Peyer's patch (tissue), 4 donors: ENCODE measurements around the gene ZBTB25. TPM values are rescaled to one million over a fixed set of nuclear protein-coding genes. Genes with fewer than 3 reads are reported as not detected.

Source experiments
- DNase-seq, 3 donors: peaks; one replicate each; pipeline ENCODE4 v3.0.0-alpha.2; 2017 to 2019
- H3K27ac ChIP-seq, 4 donors: fragments of 200-600 bp; sonication (generic); one replicate each; pipeline ENCODE4 v1.5.1; 2016 to 2019
- H3K27me3 ChIP-seq, 2 donors: fragments of 200-600 bp; sonication (generic); one replicate each; pipeline ENCODE4 v1.5.1; 2019
- H3K36me3 ChIP-seq, 3 donors: fragments of 200-600 bp; sonication (generic); one replicate each; pipeline ENCODE4 v1.5.1; 2016 to 2019
- H3K4me1 ChIP-seq, 4 donors: fragments of 200-600 bp; sonication (generic); one replicate each; pipeline ENCODE4 v1.5.1; 2016 to 2019
- H3K4me3 ChIP-seq, 4 donors: fragments of 200-600 bp; sonication (generic); 1 replicate in 3 of 4; 2 replicates in 1 of 4; pipeline ENCODE4 v1.5.1; 2016 to 2019; ENCODE audit warnings: mild to moderate bottlenecking in 1 of 4
- H3K9me3 ChIP-seq, 4 donors: fragments of 200-600 bp; sonication (generic); one replicate each; pipeline ENCODE4 v1.5.1; 2016 to 2019; ENCODE audit warnings: mild to moderate bottlenecking in 1 of 4
- POLR2A ChIP-seq, 2 donors: fragments of 450-650 bp; IDR thresholded peaks; one replicate each; pipeline ENCODE4 v1.5.1; 2017; ENCODE audit warnings: antibody characterized with exemption in 2 of 2, mild to moderate bottlenecking in 2 of 2, moderate library complexity in 2 of 2
- total RNA-seq, 4 donors: library from RNA; depleted of rRNA; stranded (reverse); fragments of >200 nt; gene quantifications; one replicate each; pipeline ENCODE4 v1.1.0, GENCODE V29; 2016
- TF ChIP-seq, protein P1 (sequence below), 6 experiments: fragments of 450-650 bp in 4 of 6; fragments of 200-600 bp in 2 of 6; sonication (generic) in 1 of 6; IDR thresholded peaks; one replicate each; pipeline ENCODE4 v1.5.1; 2017 to 2019; ENCODE audit warnings: antibody characterized with exemption in 6 of 6, mild to moderate bottlenecking in 3 of 6, moderate library complexity in 1 of 6

ZBTB25 gene
- total RNA-seq, 4 donors from 2014 or later: 4.2 to 12.1 (median 11.4) TPM

DNA sequence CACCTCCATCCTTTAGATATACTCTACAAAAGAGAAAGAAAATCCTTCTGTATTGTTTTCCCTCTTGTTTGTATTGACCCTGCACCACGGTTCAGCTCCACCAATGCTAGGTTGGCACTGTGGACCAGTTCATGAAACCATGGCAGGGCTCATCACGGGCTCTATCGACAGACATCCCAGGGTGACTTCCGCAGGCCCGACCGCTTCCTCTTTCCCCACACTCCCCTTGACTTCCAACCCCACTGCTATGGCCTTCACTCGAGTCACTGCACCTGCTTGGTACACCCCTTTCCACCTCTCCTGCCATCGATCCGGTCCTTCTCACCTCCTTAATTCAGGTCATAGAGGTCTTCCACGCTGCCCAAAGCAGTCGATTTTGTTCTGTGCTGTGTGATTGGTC, 59.5 kb downstream of the ZBTB25 start:
- Histone ChIP-seq H3K4me3 (no peak overlapping the region), H3K27ac (peak overlapping the region in 2 of 4 donors; percentile 47 to 67), H3K36me3 (peaks cover 0 to 8% (median 0%) of the 10 kb centered on the region in 3 donors), H3K27me3 (no peaks in the 10 kb centered on the region), H3K9me3 (no peaks in the 10 kb centered on the region), H3K4me1 (peaks cover 0 to 16% (median 5%) of the 10 kb centered on the region in 4 donors)
- DNase-seq: peak in 2 of 3 donors; percentile 51 to 63
- TF ChIP-seq POLR2A (IDR thresholded peaks at IDR 0.05): no peak
- TF ChIP-seq, protein P1, sequence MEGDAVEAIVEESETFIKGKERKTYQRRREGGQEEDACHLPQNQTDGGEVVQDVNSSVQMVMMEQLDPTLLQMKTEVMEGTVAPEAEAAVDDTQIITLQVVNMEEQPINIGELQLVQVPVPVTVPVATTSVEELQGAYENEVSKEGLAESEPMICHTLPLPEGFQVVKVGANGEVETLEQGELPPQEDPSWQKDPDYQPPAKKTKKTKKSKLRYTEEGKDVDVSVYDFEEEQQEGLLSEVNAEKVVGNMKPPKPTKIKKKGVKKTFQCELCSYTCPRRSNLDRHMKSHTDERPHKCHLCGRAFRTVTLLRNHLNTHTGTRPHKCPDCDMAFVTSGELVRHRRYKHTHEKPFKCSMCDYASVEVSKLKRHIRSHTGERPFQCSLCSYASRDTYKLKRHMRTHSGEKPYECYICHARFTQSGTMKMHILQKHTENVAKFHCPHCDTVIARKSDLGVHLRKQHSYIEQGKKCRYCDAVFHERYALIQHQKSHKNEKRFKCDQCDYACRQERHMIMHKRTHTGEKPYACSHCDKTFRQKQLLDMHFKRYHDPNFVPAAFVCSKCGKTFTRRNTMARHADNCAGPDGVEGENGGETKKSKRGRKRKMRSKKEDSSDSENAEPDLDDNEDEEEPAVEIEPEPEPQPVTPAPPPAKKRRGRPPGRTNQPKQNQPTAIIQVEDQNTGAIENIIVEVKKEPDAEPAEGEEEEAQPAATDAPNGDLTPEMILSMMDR (IDR thresholded peaks at IDR 0.05): no peak

GRCh38 chr14:64442300-64442988, 61.2 kb downstream of the ZBTB25 start:
- Histone ChIP-seq H3K4me1 (peaks cover 0 to 16% (median 9%) of the 10 kb centered on the region in 4 donors), H3K27ac (no peak overlapping the region), H3K27me3 (no peaks in the 10 kb centered on the region), H3K9me3 (no peaks in the 10 kb centered on the region), H3K4me3 (no peak overlapping the region), H3K36me3 (peaks cover 0 to 10% (median 0%) of the 10 kb centered on the region in 3 donors)
- no peak for DNase-seq
- TF ChIP-seq, protein P1 (IDR thresholded peaks at IDR 0.05): no peak
- TF ChIP-seq POLR2A (IDR thresholded peaks at IDR 0.05): no peak

GRCh38 chr14:64440494-64440893, 63.1 kb downstream of the ZBTB25 start:
- Histone ChIP-seq H3K4me1 (peaks cover 0 to 11% (median 7%) of the 10 kb centered on the region in 4 donors), H3K27me3 (no peaks in the 10 kb centered on the region), H3K9me3 (no peaks in the 10 kb centered on the region), H3K4me3 (no peak overlapping the region), H3K36me3 (peaks cover 0 to 17% (median 0%) of the 10 kb centered on the region in 3 donors), H3K27ac (no peak overlapping the region)
- no peak for DNase-seq
- TF ChIP-seq, protein P1 (IDR thresholded peaks at IDR 0.05): no peak
- no peak for TF ChIP-seq POLR2A (IDR thresholded peaks at IDR 0.05)

DNA sequence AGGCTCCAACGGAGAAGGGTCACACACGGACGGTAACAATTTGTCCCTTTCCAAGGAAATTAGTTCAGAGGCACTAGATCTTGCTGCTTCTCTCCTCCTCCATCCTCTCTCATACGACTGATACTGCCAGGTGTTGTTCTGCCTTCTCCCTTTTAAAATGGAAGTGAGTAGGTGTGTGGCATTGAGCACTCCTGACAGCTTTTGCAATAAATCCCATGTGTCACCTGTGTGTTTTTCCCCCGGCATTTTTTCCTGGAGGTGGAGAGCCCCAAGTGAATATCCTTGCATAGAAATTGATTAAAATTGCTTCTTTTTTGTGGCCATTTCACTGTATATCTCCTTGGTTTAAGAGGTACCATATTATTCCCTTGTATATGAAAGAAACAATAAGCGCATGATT, 64.5 kb downstream of the ZBTB25 start:
- Histone ChIP-seq H3K36me3 (peaks cover 0 to 21% (median 0%) of the 10 kb centered on the region in 3 donors), H3K27ac (no peak overlapping the region), H3K4me3 (no peak overlapping the region), H3K4me1 (peaks cover 0 to 10% (median 0%) of the 10 kb centered on the region in 4 donors), H3K9me3 (no peaks in the 10 kb centered on the region), H3K27me3 (no peaks in the 10 kb centered on the region)
- TF ChIP-seq POLR2A (IDR thresholded peaks at IDR 0.05): no peak
- TF ChIP-seq, protein P1 (IDR thresholded peaks at IDR 0.05): no peak
- no peak for DNase-seq

GRCh38 chr14:64438181-64438841, 65.3 kb downstream of the ZBTB25 start:
- TF ChIP-seq, protein P1 (IDR thresholded peaks at IDR 0.05): no peak
- TF ChIP-seq POLR2A (IDR thresholded peaks at IDR 0.05): no peak
- Histone ChIP-seq H3K9me3 (no peaks in the 10 kb centered on the region), H3K4me1 (peaks cover 0 to 10% (median 0%) of the 10 kb centered on the region in 4 donors), H3K36me3 (peaks cover 0 to 22% (median 0%) of the 10 kb centered on the region in 3 donors), H3K4me3 (no peak overlapping the region), H3K27ac (peak overlapping the region in 1 of 4 donors; percentile 52), H3K27me3 (no peaks in the 10 kb centered on the region)
- DNase-seq: no peak
